K562 (cell line): Measurements from ENCODE around the gene ICAM1. TPM values are rescaled to one million over a fixed set of nuclear protein-coding genes. Genes with fewer than 3 reads are reported as not detected.
A peak's percentile ranks its signal among the peaks of the same experiment; 100 is the strongest.

Experiments used
- ATF1 ChIP-seq, 2 experiments: fragments of 450-650 bp in 1 of 2; IDR thresholded peaks; 2 replicates each; pipeline ENCODE4 v1.6.1; 2016; ENCODE audit warnings: missing compliant biosample characterization in 1 of 2, missing genetic modification characterization in 1 of 2
- CUX1 ChIP-seq: fragments of 200-800 bp; sonication (Bioruptor generic); IDR thresholded peaks from 2 replicates; pipeline ENCODE4 v1.6.1; 2016; ENCODE audit warnings: missing genetic modification characterization, missing compliant biosample characterization
- EWSR1 ChIP-seq: fragments of 450-650 bp; IDR thresholded peaks from 2 replicates; pipeline ENCODE4 v1.6.1; 2018; ENCODE audit warnings: borderline replicate concordance, mild to moderate bottlenecking, low read depth, moderate library complexity; ENCODE audit not compliant: partially characterized antibody
- GMEB1 ChIP-seq: fragments of 250-450 bp; sonication (Bioruptor Pico); IDR thresholded peaks from 2 replicates; pipeline ENCODE4 v1.4.0; 2020; ENCODE audit warnings: mild to moderate bottlenecking
- HDAC8 ChIP-seq: fragments of 450-650 bp; IDR thresholded peaks from 2 replicates; pipeline ENCODE4 v1.6.1; 2016; ENCODE audit warnings: mild to moderate bottlenecking, missing genetic modification characterization, moderate library complexity, missing compliant biosample characterization
- SP1 ChIP-seq: sonication (generic); formaldehyde crosslinking; IDR thresholded peaks from 2 replicates; pipeline ENCODE4 v1.8.1; 2022; ENCODE audit warnings: mild to moderate bottlenecking, missing genetic modification reagents
- SRF ChIP-seq, 2 experiments: fragments of 250-450, 450-650 bp in 1 of 2; sonication (Bioruptor Pico) in 1 of 2; sonication (generic) in 1 of 2; formaldehyde crosslinking; IDR thresholded peaks; 2 replicates each; pipeline versions ENCODE4 v1.5.0 to v1.5.1; 2020 to 2022; ENCODE audit warnings: mild to moderate bottlenecking in 1 of 2, missing genetic modification reagents in 1 of 2
- ZNF146 ChIP-seq: IDR thresholded peaks from one replicate; pipeline ENCODE4 v1.6.1; 2018; ENCODE audit warnings: missing compliant biosample characterization; ENCODE audit not compliant: unreplicated experiment
- ZNF384 ChIP-seq: IDR thresholded peaks from 2 replicates; pipeline ENCODE4 v1.6.1; 2012; ENCODE audit warnings: low read depth, low read length, improper control_type of control experiment
- ZNF518B ChIP-seq: fragments of 250-450 bp; sonication (Bioruptor Pico); IDR thresholded peaks from 2 replicates; pipeline ENCODE4 v1.5.0; 2021; ENCODE audit warnings: mild to moderate bottlenecking, moderate library complexity
- polyA plus RNA-seq, 8 experiments: library from polyadenylated mRNA; depleted of rRNA in 4 of 8; stranded (reverse) in 5 of 8; unstranded in 3 of 8; fragments of >200 nt; fragmentation: Nextera tagmentation in 2 of 8; fragmentation: Illumina TruSeq in 1 of 8; extraction: Ambion mirVana in 2 of 8; extraction: Trizol in 1 of 8; gene quantifications; 2 replicates each; pipeline versions ENCODE4 v1.2.1 to v1.2.3, GENCODE V29; 2011 to 2014; ENCODE audit warnings: inconsistent platforms in 1 of 8, missing spikeins in 1 of 8
- total RNA-seq, 7 experiments: library from RNA; depleted of rRNA in 6 of 7; stranded (reverse); fragments of >200 nt in 6 of 7; fragmentation: Illumina TruSeq in 2 of 7; extraction: Trizol in 2 of 7; gene quantifications; 2 replicates each; pipeline versions ENCODE4 v1.2.1 to v1.2.3, GENCODE V29; 2011 to 2021; ENCODE audit warnings: low replicate concordance in 1 of 7

ICAM1 gene
- total and polyA plus RNA-seq, 9 of the 15 experiments (the other 6 are each of a cell fraction or from before 2014, with no cell fraction given): 2.3 to 24.4 (median 13.4) TPM

GRCh38 chr19:10231612-10232228 lies 39.2 kb upstream of the ICAM1 start (continued):
- TF ChIP-seq SRF (CRISPR knock-in tag; IDR thresholded peaks at IDR 0.05) (0 out of 4 replicates have a peak, but pooled peaks of 1 of the 2 experiments have one; percentile 12), GMEB1 (CRISPR knock-in tag) (no peak), ZNF146 (CRISPR knock-in tag) (no peak), ZNF518B (CRISPR knock-in tag) (no peak), ATF1 (CRISPR knock-in tag; IDR thresholded peaks at IDR 0.05) (no peak), ATF1 (tag; IDR thresholded peaks at IDR 0.05) (peak; percentile 95), CUX1 (CRISPR knock-in tag) (peak; percentile 32; the same call in 1 of the 2 replicates), EWSR1 (no peak), HDAC8 (tag) (no peak), SP1 (CRISPR knock-in tag) (peak; percentile 54; the same call in 1 of the 2 replicates), ZNF384 (no peak)
- TF ChIP-seq, all 486 proteins: peak for 16
